Stimulated activated CD4-positive, alpha-beta T cell treated with anti-CD3 and anti-CD28 coated beads, Interleukin-4, amount 100 ng/mL, for 24 hours (primary cell): Measurements from ENCODE around the gene ZNF235.
"Not testable (repeated sequence)": the region's sequence is repeated elsewhere in the genome, so short reads cannot be mapped to it uniquely, and the experiment has no call there.

Experiments
- DNase-seq: peaks from one replicate; pipeline ENCODE4 v3.0.0-alpha.2; 2020

Gene ZNF235

GRCh38 chr19:44254496-44254895, 50.3 kb downstream of the ZNF235 start:
- no peak for DNase-seq

- DNase-seq = not testable (repeated sequence)
Measured at GRCh38 chr19:44253392-44253791, 51.4 kb downstream of the ZNF235 start.

GRCh38 chr19:44252332-44252731, 52.5 kb downstream of the ZNF235 start:
- not testable (repeated sequence) for DNase-seq

GRCh38 chr19:44236384-44236783, 68.4 kb downstream of the ZNF235 start:
- no peak for DNase-seq
